ENCODE data around the gene OR5I1. TPM values are rescaled to one million over a fixed set of nuclear protein-coding genes. Genes with fewer than 3 reads are reported as not detected.

Gene OR5I1
- total RNA-seq, 1 experiment from 2014 or later = not detected

Other genes starting within 250 kb of the OR5I1 start
- not detected in 2 replicates for gene OR5D13, start 163.0 kb downstream of the OR5I1 start, total RNA-seq (2014; rRNA removed; shearing (Covaris generic))
- gene OR5D14, start 140.8 kb downstream of the OR5I1 start, total RNA-seq (2014; rRNA removed; shearing (Covaris generic)) = not detected in 2 replicates
- not detected in 2 replicates for gene OR5L1, start 125.0 kb downstream of the OR5I1 start, total RNA-seq (2014; rRNA removed; shearing (Covaris generic))
- gene OR5D18, start 116.8 kb downstream of the OR5I1 start, total RNA-seq (2014; rRNA removed; shearing (Covaris generic)) = not detected in 2 replicates
- not detected in 2 replicates for gene OR5L2, start 109.2 kb downstream of the OR5I1 start, total RNA-seq (2014; rRNA removed; shearing (Covaris generic))
- gene OR5D16, start 97.6 kb downstream of the OR5I1 start, total RNA-seq (2014; rRNA removed; shearing (Covaris generic)) = not detected in 2 replicates
- gene TRIM51, start 53.1 kb downstream of the OR5I1 start, total RNA-seq (2014; rRNA removed; shearing (Covaris generic)) = not detected in 2 replicates
- not detected in 2 replicates for gene OR5W2, start 21.8 kb downstream of the OR5I1 start, total RNA-seq (2014; rRNA removed; shearing (Covaris generic))
- gene OR10AG1, start 33.5 kb upstream of the OR5I1 start, total RNA-seq (2014; rRNA removed; shearing (Covaris generic)) = not detected in 2 replicates
- gene OR5F1, start 58.2 kb upstream of the OR5I1 start, total RNA-seq (2014; rRNA removed; shearing (Covaris generic)) = not detected in 2 replicates
- gene OR5AS1, start 91.3 kb upstream of the OR5I1 start, total RNA-seq (2014; rRNA removed; shearing (Covaris generic)) = not detected in 2 replicates
- not detected in 2 replicates for gene OR8I2, start 156.9 kb upstream of the OR5I1 start, total RNA-seq (2014; rRNA removed; shearing (Covaris generic))
- not detected in 2 replicates for gene OR8H2, start 167.3 kb upstream of the OR5I1 start, total RNA-seq (2014; rRNA removed; shearing (Covaris generic))
- not detected in 2 replicates for gene OR8H3, start 186.0 kb upstream of the OR5I1 start, total RNA-seq (2014; rRNA removed; shearing (Covaris generic))
- not detected in 2 replicates for gene OR8J3, start 203.8 kb upstream of the OR5I1 start, total RNA-seq (2014; rRNA removed; shearing (Covaris generic))
- gene OR8K5, start 223.9 kb upstream of the OR5I1 start, total RNA-seq (2014; rRNA removed; shearing (Covaris generic)) = not detected in 2 replicates
- gene OR5J2, start 240.2 kb upstream of the OR5I1 start, total RNA-seq (2014; rRNA removed; shearing (Covaris generic)) = not detected in 2 replicates